HG02642 (cell line): ENCODE results near the gene ETNK2.
"Not testable (repeated sequence)": the region's sequence is repeated elsewhere in the genome, so short reads cannot be mapped to it uniquely, and the experiment has no call there.

Experiments
- ATAC-seq: cut with Tn5 transposase; IDR thresholded peaks from one replicate; pipeline ENCODE4 v1.9.1; 2021; ENCODE audit warnings: mild to moderate bottlenecking; ENCODE audit not compliant: unreplicated experiment, poor library complexity

ETNK2 gene

GRCh38 chr1:204105131-204105515, 46.7 kb downstream of the ETNK2 start:
- ATAC-seq, result no peak

GRCh38 chr1:204104331-204105130, 47.3 kb downstream of the ETNK2 start:
- ATAC-seq, result no peak

- ATAC-seq, result no peak
These were observed 48.5 kb downstream of the ETNK2 start for GRCh38 chr1:204103431-204103741.

DNA sequence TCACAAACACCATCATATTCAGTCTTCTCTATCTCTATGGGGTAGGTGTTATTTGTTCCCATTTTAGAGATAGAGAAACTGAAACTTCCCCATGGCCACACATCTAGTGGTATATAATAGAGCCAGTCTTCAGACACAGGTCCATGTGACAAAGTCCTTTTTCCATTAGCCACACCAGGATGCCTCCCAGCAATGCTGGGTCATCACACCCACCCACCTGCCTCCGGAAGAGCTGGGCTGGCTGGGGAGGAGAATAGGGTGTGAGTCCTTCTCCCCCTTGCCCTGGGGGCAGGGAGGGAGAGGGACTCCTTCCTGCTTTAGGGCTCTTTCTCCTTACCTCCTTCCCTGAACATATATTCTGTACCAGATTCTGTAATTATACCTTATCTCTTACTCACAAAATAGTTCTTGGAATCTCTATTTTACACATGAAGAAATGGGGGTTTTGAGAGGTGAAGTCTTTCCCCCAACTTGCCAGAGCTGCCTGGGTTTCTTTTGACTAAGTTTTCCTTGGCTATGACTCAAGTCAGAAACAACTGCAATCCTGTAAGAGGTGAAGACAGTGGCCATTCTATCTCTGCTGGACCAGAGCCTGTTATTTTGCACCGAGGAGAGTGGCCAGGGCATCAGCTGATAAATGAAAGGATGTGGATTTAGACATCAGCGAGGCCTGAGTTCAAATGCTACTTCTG, 49.0 kb downstream of the ETNK2 start:
- no peak for ATAC-seq

GRCh38 chr1:204102029-204102611, 49.7 kb downstream of the ETNK2 start:
- ATAC-seq, result no peak

- not testable (repeated sequence) for ATAC-seq
These were observed 52.1 kb downstream of the ETNK2 start for GRCh38 chr1:204099754-204100153.

- no peak for ATAC-seq
These were observed 53.2 kb downstream of the ETNK2 start for GRCh38 chr1:204098683-204099082.

GRCh38 chr1:204096931-204097330, 54.9 kb downstream of the ETNK2 start:
- ATAC-seq, result no peak

GRCh38 chr1:204094856-204095634, 56.8 kb downstream of the ETNK2 start:
- no peak for ATAC-seq

- no peak for ATAC-seq
These were observed 57.5 kb downstream of the ETNK2 start for GRCh38 chr1:204094313-204094729.

GRCh38 chr1:204093781-204094180, 58.1 kb downstream of the ETNK2 start:
- ATAC-seq, result no peak

DNA sequence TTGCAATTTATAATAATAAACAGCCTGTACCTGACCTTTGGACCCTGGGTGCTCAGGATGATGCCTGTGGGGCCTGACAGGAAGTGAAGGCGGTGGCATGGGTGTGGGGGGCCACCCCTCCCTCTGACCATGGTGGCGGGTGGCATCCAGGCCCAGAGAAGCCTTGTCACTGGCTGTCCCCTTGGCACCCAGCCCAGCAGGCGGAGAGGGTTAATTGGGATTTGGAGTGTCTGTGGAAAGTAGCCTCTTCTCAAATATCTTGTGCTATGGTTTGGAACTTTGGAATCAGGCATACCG, 58.5 kb downstream of the ETNK2 start:
- no peak for ATAC-seq

GRCh38 chr1:204092632-204093420, 59.0 kb downstream of the ETNK2 start:
- no peak for ATAC-seq

DNA sequence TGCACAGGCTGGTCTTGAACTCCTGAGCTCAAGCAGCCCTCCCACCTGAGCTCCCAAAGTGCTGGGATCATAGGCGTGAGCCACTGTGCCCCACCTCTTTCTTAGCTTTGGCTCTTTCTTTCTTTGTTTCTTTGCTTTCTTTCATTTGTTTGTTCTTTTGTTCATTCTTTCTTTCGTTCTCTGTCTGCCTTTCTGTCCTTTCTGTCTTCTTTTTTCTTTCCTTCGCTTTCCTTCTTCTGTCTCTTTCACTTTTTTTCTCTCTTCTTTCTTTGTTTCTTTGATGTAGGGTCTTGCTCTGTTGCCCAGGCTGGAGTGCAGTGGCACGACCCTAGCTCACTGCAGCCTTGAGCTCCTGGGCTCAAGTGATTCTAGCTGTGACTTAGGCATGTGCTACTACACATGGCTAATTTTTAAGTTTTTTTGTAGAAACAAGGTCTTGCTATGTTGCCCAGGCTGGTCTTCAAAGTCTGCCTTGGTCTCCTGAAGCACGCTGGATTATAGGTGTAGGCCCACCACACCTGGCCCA, 60.0 kb downstream of the ETNK2 start:
- ATAC-seq, result no peak

DNA sequence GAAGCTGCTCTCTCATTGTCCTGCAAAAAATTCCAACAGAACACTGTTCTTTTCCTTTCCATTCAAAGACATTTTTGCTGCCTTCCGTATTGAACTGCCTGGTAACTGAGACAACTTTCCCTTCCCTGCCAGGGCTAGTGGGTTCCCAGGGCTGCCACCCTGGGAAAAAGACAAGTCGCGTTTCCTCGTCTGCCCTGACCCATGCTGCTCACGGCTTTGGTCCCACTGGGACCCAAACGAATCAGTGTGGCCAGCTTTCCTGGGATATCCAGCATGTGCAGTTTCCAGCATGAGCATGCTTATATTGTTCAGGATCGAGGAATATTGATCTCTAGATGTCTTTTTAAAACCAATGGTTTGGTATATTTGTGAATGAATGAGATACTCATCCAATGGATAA, 60.8 kb downstream of the ETNK2 start:
- ATAC-seq, result no peak

GRCh38 chr1:204090132-204090531, 61.7 kb downstream of the ETNK2 start:
- not testable (repeated sequence) for ATAC-seq

GRCh38 chr1:204089044-204089751, 62.6 kb downstream of the ETNK2 start:
- no peak for ATAC-seq

DNA sequence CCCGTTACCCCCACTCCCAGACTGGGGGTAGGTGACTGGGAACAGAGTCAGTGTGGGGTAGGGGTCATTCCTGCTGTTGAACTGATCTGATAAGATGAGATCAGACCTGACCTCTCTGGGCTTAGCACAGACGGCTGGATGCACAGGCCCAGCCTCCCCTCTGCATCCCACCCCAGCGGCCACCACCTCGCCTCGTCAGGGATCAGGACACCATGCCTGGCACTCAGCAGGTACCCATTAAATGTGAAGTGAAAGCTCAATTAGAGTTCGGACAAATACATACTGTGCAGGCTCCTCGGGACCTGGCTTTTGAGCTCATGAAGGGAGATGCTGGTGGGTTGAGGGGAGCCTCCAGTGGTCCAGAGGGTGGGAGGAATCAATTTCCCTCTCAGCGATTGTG, 63.2 kb downstream of the ETNK2 start:
- ATAC-seq, result no peak

DNA sequence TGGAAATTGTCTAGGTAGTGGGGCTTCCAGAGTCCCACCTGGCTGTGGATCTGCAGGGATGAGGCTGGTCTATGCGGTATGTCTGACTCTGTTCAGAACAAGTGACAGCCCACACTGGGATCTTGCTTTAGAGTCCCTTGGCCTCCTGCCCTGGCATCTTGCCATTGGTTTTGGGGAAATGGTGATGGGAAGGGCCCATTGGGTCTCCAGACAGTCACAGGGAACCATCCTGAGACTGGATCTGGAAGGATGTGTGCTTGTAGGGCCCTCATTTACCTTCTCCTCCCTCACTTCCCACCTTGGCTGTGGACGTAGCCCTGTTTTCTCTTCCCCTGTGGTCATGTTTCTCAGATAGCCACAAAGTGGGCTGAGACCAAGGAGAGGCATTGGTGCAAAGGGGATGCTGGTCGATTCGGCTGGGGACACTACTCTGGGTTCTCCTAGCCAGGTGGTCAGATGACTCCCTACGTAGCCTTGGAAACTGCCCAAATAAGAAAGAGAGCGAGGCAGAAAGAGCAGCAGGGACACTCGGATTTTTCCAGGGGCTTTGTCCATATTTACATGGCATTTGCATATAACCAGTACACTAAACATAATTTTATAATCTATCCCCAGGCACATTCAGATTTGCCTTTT, 63.8 kb downstream of the ETNK2 start:
- ATAC-seq, result no peak
